GM12878 (cell line): Measurements from ENCODE around the gene ATF6. TPM values are rescaled to one million over a fixed set of nuclear protein-coding genes. Genes with fewer than 3 reads are reported as not detected.

Experiments
- CREM ChIP-seq: IDR thresholded peaks from 2 replicates; pipeline ENCODE4 v1.6.1; 2014; ENCODE audit warnings: antibody characterized with exemption, low read depth
- EED ChIP-seq: sonication (generic); IDR thresholded peaks from 2 replicates; pipeline ENCODE4 v1.6.1; 2016; ENCODE audit warnings: antibody characterized with exemption, low read depth
- ELK1 ChIP-seq: IDR thresholded peaks from 2 replicates; pipeline ENCODE4 v1.6.1; 2012; ENCODE audit warnings: low read depth, low read length, improper control_type of control experiment
- FOXM1 ChIP-seq: IDR thresholded peaks from 2 replicates; pipeline ENCODE4 v1.6.1; 2012; ENCODE audit warnings: low read depth, mild to moderate bottlenecking, inconsistent platforms, low read length, moderate library complexity
- GATAD2B ChIP-seq: fragments of 450-650 bp; conservative IDR thresholded peaks from 2 replicates; pipeline ENCODE4 v1.6.1; 2017; ENCODE audit warnings: low read depth, mild to moderate bottlenecking, moderate library complexity
- HDGF ChIP-seq: fragments of 450-650 bp; IDR thresholded peaks from 2 replicates; pipeline ENCODE4 v1.6.1; 2016; ENCODE audit warnings: antibody characterized with exemption
- IKZF1 ChIP-seq: fragments of 450-650 bp; conservative IDR thresholded peaks from 2 replicates; pipeline ENCODE4 v1.6.1; 2017; ENCODE audit warnings: antibody characterized with exemption, mild to moderate bottlenecking
- IKZF2 ChIP-seq, 2 experiments: fragments of 450-650 bp; IDR thresholded peaks; 2 replicates each; pipeline ENCODE4 v1.6.1; 2017; ENCODE audit warnings: mild to moderate bottlenecking in 2 of 2, moderate library complexity in 2 of 2
- IRF4 ChIP-seq: IDR thresholded peaks from 2 replicates; pipeline ENCODE4 v1.6.1; 2011; ENCODE audit warnings: low read depth, low read length
- JUNB ChIP-seq: IDR thresholded peaks from 2 replicates; pipeline ENCODE4 v1.6.1; 2016; ENCODE audit warnings: antibody characterized with exemption, mild to moderate bottlenecking
- MEF2B ChIP-seq: fragments of 450-650 bp; IDR thresholded peaks from 2 replicates; pipeline ENCODE4 v1.6.1; 2018; ENCODE audit warnings: mild to moderate bottlenecking, moderate library complexity; ENCODE audit not compliant: partially characterized antibody, poor library complexity, severe bottlenecking
- MTA3 ChIP-seq: IDR thresholded peaks from 2 replicates; pipeline ENCODE4 v1.6.1; 2012; ENCODE audit warnings: low read length, inconsistent platforms, borderline replicate concordance
- NKRF ChIP-seq: fragments of 450-650 bp; conservative IDR thresholded peaks from 2 replicates; pipeline ENCODE4 v1.6.1; 2017; ENCODE audit warnings: mild to moderate bottlenecking, moderate library complexity
- ZNF207 ChIP-seq: fragments of 450-650 bp; IDR thresholded peaks from 2 replicates; pipeline ENCODE4 v1.6.1; 2014; ENCODE audit warnings: antibody characterized with exemption, mild to moderate bottlenecking, borderline replicate concordance
- ZZZ3 ChIP-seq: IDR thresholded peaks from 2 replicates; pipeline ENCODE4 v1.6.1; 2011; ENCODE audit warnings: low read depth; ENCODE audit not compliant: control insufficient read depth, insufficient read length
- polyA plus RNA-seq, 11 experiments: library from polyadenylated mRNA; depleted of rRNA in 4 of 11; unstranded in 6 of 11; stranded (reverse) in 5 of 11; fragments of >200 nt; fragmentation: Nextera tagmentation in 4 of 11; fragmentation: Illumina TruSeq in 1 of 11; extraction: Ambion mirVana in 4 of 11; extraction: Trizol in 1 of 11; gene quantifications; 1 replicate in 1 of 11; 2 replicates in 10 of 11; pipeline versions ENCODE4 v1.2.1 to v1.2.3, GENCODE V29; 2011 to 2016; ENCODE audit warnings: inconsistent platforms in 2 of 11, missing spikeins in 2 of 11, low read depth in 1 of 11
- total RNA-seq, 4 experiments: library from RNA; depleted of rRNA in 3 of 4; stranded (reverse); fragments of >200 nt in 3 of 4; fragmentation: Illumina TruSeq in 1 of 4; extraction: Trizol in 1 of 4; gene quantifications; 2 replicates each; pipeline versions ENCODE4 v1.2.1 to v1.2.3, GENCODE V29; 2013 to 2021
- TF ChIP-seq, protein P1 (sequence below): fragments of 450-650 bp; IDR thresholded peaks from 2 replicates; pipeline ENCODE4 v1.6.1; 2017; ENCODE audit warnings: low read depth, mild to moderate bottlenecking, moderate library complexity
- TF ChIP-seq, protein P2 (sequence below): fragments of 450-650 bp; formaldehyde crosslinking; IDR thresholded peaks from 2 replicates; pipeline ENCODE4 v1.4.0; 2020; ENCODE audit warnings: mild to moderate bottlenecking, moderate library complexity

Gene ATF6
- total and polyA plus RNA-seq, 10 of the 15 experiments (the other 5 are each of a cell fraction or from before 2014, with no cell fraction given), result 7.8 to 24.3 (median 14.7) TPM

DNA sequence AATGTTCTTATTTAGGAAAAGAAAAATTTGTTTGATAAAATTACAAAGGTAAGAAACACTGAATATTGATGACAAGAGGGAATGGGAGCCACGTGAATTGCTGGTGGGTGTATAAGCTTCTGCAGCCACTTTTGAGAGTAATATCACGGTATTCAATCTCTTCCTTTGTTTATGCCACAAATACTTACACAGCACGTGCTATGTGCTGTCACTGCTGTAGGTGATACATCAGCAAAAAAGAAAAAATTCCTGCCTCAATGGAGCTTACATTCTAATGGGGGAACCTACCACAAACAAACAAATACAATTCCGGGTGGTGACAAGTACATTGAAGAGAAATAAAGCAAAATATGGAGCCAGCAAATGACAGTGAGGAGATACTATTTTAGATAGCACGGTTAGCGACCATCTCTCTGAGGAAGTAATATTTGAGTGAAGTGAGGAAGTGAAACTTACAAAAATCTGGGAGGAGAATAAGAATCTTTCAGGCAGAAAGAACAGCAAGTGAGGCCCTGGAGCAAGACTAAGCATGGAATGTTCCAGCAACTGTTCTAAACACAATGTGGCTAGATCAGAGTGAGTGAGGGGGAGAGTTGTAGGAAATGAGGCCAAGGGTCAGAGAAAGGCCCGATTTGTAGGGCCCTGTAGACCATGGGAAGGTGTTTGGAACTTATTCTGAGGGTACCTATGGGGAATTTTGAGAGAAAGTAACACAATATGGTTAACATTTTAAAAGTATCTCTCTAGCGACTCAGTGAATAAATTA, 47.4 kb upstream of the ATF6 start (continued):
- TF ChIP-seq IKZF1 (peak; percentile 92), MEF2B (peak; percentile 71), IRF4 (peak; percentile 74; the same call in 1 of the 2 replicates), NKRF (peak; percentile 58; the same call in 1 of the 2 replicates), EED (peak; percentile 90), FOXM1 (peak; percentile 63; the same call in 1 of the 2 replicates), IKZF2 (IDR thresholded peaks at IDR 0.05) (peak; percentile 91 to 93), ELK1 (no peak), MTA3 (peak; percentile 34; the same call in 1 of the 2 replicates), HDGF (no peak), ZZZ3 (no peak), ZNF207 (no peak), CREM (peak; percentile 59; the same call in 1 of the 2 replicates), JUNB (peak; percentile 23), GATAD2B (no peak; the same call in 1 of the 2 replicates)
- TF ChIP-seq, protein P1, sequence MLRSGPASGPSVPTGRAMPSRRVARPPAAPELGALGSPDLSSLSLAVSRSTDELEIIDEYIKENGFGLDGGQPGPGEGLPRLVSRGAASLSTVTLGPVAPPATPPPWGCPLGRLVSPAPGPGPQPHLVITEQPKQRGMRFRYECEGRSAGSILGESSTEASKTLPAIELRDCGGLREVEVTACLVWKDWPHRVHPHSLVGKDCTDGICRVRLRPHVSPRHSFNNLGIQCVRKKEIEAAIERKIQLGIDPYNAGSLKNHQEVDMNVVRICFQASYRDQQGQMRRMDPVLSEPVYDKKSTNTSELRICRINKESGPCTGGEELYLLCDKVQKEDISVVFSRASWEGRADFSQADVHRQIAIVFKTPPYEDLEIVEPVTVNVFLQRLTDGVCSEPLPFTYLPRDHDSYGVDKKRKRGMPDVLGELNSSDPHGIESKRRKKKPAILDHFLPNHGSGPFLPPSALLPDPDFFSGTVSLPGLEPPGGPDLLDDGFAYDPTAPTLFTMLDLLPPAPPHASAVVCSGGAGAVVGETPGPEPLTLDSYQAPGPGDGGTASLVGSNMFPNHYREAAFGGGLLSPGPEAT, result peak; percentile 77
- TF ChIP-seq, protein P2, sequence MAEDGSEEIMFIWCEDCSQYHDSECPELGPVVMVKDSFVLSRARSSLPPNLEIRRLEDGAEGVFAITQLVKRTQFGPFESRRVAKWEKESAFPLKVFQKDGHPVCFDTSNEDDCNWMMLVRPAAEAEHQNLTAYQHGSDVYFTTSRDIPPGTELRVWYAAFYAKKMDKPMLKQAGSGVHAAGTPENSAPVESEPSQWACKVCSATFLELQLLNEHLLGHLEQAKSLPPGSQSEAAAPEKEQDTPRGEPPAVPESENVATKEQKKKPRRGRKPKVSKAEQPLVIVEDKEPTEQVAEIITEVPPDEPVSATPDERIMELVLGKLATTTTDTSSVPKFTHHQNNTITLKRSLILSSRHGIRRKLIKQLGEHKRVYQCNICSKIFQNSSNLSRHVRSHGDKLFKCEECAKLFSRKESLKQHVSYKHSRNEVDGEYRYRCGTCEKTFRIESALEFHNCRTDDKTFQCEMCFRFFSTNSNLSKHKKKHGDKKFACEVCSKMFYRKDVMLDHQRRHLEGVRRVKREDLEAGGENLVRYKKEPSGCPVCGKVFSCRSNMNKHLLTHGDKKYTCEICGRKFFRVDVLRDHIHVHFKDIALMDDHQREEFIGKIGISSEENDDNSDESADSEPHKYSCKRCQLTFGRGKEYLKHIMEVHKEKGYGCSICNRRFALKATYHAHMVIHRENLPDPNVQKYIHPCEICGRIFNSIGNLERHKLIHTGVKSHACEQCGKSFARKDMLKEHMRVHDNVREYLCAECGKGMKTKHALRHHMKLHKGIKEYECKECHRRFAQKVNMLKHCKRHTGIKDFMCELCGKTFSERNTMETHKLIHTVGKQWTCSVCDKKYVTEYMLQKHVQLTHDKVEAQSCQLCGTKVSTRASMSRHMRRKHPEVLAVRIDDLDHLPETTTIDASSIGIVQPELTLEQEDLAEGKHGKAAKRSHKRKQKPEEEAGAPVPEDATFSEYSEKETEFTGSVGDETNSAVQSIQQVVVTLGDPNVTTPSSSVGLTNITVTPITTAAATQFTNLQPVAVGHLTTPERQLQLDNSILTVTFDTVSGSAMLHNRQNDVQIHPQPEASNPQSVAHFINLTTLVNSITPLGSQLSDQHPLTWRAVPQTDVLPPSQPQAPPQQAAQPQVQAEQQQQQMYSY (CRISPR knock-in tag), result no peak
